HUDEP-2 (cell line): ENCODE measurements around the gene MEGF9.
A peak's percentile ranks its signal among the peaks of the same experiment; 100 is the strongest.

Source experiments
- DNase-seq, 76 experiments: peaks; one replicate each; lab custom pipeline; 2025; ENCODE audit not compliant: unreplicated experiment in 76 of 76; lab: John Stamatoyannopoulos, UW

Gene MEGF9

DNA sequence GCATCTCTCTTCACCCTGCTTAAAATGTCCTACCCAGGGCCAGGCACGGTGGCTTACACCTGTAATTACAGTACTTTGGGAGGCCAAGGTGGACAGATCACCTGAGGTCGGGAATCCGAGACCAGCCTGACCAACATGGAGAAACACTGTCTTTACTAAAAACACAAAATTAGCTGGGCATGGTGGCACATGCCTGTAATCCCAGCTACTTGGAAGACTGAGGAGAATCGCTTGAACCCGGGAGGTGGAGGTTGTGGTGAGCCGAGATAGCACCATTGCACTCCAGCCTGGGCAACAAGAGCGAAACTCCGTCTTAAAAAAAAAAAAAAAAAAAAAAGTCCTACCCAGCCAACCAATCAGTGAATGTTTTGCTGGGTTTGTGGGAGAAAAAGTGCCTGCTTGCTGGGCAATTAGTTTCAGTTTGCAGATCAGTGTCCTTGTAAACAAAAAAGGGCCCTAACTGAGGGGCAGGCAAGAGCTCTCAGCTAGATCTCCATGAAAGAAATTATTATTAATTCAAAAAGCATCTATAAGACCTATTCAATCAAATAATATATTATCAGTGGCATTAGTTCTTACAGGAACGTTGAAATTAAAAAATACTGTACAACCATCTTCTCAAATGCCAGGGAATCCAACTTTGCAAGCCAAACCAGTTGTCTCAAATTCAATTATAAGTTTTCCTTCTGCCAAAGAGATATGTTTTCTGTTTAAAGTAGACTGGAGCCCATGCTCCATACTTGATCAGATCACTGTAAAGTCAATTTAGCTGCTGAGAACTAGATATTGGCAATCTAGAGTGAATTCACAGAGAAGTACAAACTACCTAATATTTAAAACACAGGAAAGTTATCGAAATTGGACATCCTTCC lies 3.9 kb downstream of the MEGF9 start:
- DNase-seq = peak in 2 of 76 experiments; percentile 10 to 21

DNA sequence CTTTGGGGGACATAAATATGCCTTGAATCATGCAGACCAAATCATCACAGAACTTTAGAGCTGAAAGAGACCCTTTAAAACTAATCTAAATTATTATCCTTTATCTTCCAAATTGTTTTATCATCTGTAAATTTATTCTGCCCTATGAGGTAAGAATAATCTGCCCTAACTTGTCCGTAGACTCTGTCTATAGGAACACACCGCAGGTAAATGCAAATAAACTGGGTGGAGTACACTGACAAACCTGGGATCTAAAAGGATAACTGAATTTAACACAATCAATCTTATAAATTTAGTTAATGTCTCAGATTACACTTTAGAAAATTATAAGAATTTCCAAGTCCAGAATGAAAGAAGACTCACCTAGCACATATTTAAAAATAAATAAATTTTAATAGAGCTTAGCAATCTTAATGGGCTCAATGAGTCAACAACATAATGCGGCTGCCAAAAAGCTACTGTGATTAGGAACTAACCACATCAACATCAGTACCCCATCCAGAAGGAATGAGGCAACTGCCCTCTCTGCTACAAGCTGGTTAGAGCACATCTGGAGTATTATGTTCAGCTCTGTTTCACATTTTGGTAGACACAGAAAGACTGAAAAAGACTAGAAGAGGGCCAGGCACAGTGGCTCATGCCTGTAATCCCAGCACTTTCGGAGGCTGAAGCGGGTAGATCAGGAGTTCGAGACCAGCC lies 5.6 kb downstream of the MEGF9 start:
- no peak for DNase-seq

DNA sequence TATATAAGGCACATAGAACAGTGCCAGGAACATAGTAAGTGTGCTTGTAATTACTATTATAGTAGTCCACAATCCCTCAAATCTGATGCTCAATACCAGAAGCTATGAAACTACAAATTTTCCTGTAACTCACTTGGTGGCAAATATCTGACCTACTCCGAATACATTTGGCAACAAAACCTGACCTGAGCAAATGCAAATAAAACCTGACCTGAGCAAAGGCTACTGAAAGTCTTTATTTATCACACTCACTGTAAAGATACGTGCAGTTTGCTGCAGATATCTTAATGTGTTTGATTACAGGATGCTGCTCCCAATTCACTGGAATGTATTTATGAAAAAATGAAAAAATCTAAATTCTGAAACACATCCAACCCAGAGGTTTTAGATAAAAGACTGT lies 7.1 kb downstream of the MEGF9 start:
- DNase-seq = no peak

DNA sequence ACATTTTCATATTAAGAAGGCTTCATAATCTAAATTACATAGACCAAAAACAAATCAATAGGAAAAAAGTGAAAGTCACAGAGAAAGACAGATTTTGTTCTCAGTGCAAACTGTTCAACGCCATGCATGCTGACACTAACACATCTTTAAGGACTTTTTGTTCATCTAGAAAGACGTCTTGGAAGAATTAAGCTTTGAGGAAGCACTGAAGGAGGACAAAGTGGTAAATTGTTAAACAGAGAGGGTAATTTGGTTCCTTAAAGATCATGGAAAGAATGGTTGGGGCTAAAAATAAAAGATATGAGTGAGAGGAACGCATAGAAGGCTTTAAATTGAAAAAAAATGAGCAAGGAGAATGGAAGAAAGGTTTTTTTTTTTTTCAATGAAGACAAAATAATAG lies 9.1 kb downstream of the MEGF9 start:
- DNase-seq = no peak

DNA sequence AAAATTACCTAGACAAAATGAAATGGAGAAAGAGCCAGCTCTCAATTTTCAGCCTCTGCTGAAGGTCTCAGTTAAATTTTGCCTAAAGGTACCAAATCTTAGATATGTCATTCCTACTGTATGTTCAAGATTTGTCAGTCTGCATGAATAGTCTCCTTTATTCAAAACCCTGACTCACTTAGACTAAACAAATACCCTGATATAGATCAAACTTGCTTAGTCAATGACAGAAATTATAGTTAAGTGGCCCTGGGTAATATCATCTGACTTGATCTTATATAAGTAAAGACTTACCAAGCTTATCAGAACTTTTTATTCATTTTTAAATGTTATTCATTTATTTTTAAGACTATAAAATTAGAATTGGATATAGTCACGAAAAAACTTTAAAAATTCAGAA lies 12.2 kb downstream of the MEGF9 start:
- DNase-seq = no peak

DNA sequence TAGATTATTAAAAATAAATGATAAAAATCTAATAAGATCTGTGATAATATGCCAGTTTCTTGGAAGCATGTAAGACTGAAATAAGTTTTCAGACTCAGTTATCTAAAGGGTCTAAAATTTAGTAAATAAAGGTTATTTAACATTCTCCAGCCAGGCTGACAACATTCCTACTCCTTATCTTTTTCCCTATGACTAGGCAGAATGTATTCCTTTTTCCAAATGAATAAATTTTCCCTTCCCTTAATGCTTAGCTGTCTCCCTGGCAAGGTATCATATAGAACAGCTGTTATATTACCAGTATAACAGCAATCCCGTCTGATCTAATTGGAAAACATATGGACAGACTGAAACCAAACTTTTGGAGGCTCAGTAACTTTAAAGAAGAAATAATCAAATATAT lies 13.0 kb downstream of the MEGF9 start:
- DNase-seq = no peak

DNA sequence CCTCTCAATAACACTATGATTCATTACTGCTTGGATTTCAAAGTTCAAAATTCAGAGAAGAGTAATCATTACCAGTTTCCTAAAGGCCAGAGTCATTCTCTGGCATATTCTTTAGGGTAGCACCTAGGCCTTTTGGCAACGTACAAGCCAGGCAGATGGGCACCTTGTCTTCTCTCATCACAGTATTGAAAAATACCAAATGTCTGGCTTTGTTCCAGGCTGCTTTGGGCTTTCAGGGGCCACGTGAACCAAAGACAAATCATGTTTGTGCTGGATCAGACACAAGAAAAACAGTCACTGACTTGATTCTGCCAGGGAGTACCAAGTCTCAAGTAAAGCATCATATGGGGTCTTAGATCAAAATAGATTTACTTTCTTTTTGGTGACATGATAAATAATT lies 15.5 kb downstream of the MEGF9 start:
- no peak for DNase-seq

DNA sequence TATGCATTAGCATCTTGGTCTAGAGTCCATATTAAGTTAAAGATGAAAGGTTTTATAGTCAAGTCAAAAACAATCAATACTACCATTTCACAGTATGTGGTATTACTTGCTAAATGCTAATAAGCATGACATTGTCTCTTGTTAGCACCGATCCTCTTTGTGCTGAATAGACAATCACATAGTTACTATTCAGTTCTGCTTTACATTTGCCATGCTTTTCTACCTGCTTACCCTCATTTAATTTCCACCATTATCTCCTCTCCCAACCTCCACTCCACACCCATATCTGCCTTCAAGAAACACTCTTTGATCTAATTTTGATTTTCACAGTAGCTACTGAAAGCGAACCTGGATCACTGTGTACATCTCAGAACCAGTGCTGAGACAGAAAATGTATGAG lies 16.8 kb downstream of the MEGF9 start:
- no peak for DNase-seq

DNA sequence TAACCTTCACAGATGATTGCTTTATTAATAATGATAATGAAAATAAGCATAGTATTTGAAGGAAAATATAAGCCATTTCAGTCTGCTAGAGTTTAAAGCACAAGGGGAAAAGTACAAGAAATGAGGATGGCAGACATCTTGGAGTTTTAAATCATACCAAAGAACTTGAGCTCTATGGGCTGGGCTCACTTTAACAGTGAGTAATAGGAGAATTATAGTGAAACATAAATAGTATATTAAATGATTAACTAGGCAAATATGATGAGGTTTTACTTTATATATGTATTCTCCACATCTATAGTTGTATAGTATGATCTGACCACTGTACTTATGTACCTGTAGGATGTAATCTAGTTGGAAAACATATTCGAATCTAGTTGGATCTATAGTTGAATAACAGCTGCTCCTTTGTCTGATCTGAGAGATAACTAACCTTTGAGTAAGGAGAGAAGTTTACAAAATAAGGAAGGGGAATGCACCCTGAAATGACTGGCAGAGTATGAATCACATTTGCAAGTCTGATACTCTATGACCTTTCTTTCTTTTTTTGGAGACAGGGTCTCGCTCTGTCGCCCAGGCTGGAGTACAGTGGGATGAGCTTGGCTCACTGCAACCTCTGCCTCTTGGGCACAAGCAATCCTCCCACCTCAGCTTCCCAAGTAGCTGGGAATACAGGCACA lies 17.6 kb downstream of the MEGF9 start:
- no peak for DNase-seq

DNA sequence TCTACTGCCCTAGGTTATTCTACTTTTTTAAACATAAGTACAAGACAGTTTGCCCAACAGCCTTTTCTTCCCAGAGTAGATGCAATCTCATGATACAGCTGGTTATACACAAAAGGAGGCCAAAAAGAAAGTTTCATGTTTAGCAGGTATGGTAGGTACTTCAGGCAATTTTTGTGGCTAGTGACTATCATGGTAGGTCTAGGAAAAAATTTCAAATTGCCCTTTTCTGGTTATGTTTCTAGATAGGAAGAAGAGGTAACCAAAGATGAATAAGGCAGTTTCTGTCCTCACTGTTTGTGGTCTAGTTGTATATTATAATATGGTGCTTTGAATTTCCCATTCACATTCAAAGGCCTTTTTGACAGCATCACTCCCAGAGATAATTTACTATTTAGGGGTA lies 19.7 kb downstream of the MEGF9 start:
- no peak for DNase-seq

DNA sequence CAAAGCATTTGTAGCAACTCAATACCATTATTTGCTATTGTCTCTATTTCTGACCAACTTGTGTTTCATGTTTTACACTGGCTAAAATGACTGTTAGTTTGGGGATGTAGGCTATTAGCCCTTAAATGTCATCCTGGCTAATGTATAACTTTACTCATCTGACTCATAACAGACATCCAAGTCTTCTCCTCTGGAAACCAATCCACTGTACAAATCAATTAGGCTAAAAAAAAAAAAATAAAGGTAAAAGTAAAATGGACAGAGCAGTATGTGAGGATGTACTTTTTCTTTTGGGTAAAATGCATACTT lies 20.6 kb downstream of the MEGF9 start:
- DNase-seq = no peak

DNA sequence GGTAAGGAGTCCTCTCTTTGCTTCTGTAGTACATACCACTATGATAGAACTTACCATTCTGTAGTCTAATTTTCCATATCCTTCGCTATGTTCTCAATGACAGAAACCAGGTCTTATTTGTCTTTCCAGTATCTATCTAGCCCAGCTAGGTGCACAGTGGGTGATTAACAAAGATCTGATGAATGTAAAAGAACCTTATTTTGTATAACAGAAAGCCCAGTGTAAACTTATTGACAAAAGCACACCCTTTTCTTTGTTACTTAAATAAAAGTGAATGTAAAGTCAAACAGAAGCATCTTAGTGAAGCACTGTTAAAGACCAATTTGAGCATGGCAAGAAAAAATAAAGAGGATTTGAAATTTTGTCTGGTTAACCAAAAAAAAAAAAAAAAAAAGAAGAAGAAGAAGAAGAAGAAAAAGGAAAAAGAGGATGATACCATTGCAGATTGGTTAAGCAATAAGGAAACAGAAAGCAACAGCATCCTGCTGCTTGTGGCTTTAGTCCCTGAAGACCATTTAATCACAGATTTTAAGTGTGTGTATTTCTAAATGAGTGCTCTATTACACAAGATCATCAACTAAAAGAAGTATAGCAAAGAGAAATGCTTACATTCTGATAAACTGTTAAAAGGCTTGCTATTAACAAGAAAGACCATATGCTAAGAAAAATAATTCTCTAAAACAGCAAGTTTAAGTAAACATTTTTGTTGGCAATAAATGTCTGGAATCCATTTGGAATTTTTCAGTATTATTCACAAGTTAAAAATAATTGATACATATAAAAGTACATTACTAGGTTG lies 21.2 kb downstream of the MEGF9 start:
- DNase-seq = no peak

DNA sequence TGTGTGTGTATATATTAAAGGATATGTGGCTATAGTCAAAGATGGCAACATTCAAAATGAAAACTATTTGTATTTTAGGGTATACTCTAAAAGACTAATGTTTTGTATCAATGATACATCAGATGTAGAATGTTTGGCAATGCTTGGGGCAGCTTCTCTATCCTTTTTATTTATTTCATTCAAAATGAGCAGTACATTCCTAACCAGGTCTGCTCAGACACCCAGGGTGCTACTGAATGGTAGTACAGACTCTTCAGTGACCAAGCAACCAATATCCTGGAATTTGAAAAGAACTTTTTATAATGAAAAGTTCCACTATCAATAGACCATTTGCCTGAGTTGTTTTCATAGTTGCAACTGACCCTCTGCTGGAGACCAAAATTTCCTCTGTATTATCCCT lies 23.9 kb downstream of the MEGF9 start:
- no peak for DNase-seq

DNA sequence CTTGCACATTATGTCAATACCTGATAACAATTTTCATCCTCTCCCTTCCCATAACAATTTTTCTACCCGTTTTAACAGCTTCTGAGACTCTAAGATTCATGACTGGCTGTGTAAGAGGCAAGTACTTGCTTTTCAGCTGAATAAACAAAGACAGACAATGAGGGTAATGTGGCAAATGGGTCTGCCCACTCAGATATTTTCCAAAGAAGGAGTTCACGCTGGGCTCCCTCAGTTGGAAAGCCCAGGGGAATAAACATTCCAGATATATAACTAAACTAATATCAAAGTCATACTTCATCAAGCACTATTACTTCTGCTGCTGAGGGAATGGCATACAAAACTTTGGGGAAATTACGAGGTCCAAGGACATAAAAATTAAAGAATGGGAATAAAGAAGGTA lies 24.4 kb downstream of the MEGF9 start:
- no peak for DNase-seq

DNA sequence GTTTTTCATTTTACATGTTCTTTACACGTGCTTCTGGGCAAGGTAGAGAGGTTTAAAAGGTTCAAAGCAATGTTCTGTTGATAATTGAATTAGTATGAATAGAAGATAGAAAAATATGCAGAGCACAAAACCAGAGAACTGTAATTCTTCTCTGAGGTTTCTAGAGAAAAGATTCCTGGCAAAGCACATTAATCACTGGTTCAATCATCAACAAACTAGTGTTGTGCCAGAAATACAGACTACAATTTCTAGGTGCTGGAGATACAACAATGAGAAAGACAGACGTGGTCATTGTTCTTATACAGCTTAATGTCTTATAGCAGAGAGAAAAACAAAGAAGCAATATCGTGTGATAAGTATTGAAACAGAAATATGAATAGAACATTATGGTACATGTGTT lies 25.5 kb downstream of the MEGF9 start:
- no peak for DNase-seq

DNA sequence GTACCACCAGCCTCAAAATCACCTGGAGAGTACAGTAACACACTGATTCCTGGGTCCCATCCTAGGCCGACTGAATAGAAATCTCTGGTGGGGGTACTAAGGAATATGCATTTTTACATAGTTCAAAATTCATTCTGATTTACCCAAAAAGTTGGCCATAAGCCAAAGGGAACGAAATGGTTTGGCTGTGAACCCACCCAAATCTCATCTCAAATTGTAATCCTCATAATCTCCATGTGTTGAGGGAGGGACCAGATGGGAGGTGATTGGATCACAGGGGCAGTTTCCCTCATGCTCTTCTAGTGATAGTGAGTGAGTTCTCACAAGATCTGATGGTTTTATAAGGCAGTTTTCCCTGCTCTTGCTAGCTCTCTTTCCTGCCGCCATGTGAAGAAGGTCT lies 31.1 kb downstream of the MEGF9 start:
- no peak for DNase-seq

DNA sequence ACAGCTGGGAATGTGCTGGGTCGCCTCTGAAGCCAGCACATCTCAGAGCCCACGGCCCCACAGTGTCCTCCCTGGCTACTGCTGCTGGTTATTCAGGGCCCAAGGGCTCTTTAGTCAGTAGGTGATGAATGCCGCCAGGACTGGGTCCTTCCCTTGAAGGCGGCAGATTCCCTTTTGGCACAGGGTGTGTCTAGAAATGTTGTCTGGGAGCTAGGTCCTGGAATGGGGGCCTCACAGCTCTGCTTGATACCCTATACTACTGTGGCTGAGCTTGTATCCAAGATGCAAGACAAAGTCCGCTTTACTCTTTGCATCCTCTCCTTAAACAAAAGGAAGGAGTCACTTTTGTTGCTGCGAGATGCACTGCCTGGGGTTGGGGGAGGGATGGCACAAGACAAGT lies 33.1 kb downstream of the MEGF9 start:
- no peak for DNase-seq

DNA sequence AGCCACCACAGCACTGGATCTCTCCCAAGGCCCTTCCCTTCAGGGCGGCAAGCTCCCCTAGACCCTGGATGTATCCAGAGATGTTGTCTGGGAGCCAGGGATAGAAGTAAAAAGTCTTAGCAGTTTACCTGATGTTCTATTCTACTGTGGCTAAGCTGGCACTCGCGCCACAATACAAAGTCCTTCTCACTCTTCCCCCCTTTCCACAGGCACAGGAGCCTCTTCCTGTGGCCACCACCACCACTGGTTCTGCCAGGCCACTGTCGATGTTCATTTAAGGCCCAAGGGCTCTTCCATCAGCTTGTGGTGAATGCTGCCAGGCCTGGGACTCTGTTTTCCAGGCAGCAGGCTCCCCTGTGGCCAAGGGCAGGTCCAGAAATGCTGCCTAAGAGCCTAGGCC lies 33.7 kb downstream of the MEGF9 start:
- DNase-seq = no peak

DNA sequence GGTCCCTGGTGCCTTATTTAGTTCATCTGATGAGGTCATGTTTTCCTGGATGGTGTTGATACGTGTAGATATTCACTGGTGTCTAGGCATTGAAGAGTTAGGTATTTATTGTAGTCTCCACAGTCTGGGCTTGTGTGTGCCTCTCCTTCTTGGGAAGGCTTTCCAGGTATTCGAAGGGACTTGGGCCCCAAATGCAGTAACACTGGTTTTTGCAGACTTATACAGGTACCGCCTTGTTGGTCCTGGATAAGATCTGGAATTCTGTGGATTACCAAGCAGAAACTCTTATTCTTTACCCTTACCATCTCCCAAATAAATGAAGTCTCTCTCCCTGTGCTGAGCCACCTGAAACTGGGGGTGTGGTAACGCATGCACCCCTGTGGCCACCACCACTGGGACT lies 34.1 kb downstream of the MEGF9 start:
- DNase-seq = no peak

DNA sequence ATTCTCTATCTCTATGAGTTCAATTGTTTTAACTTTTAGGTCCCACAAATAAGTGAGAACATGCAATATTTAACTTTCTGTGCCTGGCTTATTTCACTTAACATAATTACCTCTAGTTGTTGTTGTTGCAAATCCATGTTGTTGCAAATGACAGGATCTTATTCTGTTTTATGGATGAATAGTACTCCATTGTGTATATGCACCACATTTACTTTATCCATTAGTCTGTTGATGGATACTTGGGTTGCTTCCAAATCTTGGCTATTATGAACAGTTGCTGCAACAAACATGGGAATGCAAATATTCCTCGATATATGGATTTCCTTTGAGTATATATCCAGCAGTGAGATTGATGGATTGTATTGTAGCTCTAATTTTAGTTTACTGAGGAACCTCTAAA lies 36.3 kb downstream of the MEGF9 start:
- DNase-seq = no peak

DNA sequence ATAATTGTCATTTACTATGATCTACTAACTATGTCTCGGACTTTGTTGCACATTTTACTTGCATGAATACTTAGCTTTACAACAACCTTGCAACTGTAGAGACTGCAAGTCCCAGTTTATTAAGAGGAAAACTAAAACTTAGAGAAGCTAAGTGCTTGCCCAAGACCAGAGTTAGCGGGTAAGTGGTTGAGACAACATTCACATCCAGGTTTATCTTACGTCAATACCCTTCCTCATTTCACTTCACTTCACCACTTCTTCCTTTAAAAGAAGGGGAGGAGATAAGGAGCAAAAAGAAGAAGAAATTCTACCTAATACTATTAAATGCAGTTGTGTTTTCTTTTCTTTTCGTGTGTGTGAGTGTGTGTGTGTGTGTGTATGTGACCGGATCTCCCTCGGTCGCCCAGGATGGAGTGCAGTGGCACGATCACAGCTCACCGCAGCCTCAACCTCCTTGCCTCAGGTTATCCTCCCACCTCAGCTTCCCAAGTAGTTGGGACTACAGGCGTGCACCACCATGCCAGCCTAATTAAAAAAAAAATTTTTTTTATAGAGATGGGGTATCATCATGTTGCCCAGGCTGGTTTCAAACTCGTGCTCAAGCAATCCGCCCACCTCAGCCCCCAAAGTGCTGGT lies 37.4 kb downstream of the MEGF9 start:
- no peak for DNase-seq
